Measurements from ENCODE around the gene CEP170B.

Gene CEP170B

DNA sequence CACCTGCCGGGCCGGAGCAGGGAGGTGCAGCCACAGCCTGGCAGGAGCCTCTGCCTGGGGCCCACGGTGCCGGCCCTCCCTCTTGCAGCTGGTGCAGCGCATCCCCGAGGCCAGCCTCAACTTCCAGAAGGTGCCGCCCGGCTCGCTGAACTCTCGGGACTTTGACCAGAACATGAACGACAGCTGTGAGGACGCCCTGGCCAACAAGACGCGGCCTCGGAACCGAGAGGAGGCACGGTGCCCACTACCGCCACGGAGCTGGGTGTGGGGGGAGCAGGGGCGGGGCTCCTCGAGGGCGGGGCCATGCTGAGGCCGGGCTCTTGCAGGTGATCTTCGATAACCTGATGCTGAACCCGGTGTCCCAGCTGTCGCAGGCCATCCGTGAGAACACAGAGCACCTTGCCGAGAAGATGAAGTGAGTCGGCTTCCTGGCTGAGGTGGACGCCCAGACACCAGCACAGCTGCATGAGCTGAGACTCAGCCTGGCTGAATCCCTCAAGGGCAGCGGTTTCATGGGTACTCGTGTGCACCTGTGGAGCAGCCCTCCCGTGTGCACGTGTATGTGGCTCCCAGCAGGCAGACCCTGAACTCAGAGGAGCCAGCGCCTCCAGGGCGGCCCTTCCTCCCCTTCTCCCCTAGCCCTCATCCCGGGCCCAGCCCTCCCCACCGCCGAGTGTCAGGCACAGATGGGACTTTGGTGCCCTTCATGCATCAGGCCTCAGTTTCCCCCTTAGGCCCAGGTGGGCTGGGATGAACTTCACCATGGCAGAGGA, 28.6 kb downstream of the CEP170B start:
- Histone ChIP-seq H3K4me2 (ENCODE audit: low read depth, low read length, poor library complexity, severe bottlenecking) (no peak overlapping the region), H3F3A (ENCODE audit: low read depth) (no peaks in the 10 kb centered on the region), H3K9me2 (replicated peaks; ENCODE audit: low read depth, low read length) (no peaks in the 10 kb centered on the region), H2AFZ (ENCODE audit: low read length) (no peak overlapping the region), H3K36me3 (ENCODE audit: insufficient read depth, low read length) (no peaks in the 10 kb centered on the region), H3K4me3 (ENCODE audit: low read length, poor library complexity, severe bottlenecking) (no peak overlapping the region), H4K20me1 (ENCODE audit: insufficient read depth, low read length, poor library complexity, severe bottlenecking) (no peaks in the 10 kb centered on the region), H3K27me3 (ENCODE audit: insufficient read depth, low read length, poor library complexity, severe bottlenecking) (no peaks in the 10 kb centered on the region), H3K9me3 (ENCODE audit: insufficient read depth, low read depth, low read length) (no peaks in the 10 kb centered on the region), H3K4me1 (ENCODE audit: insufficient read depth, low read length, poor library complexity, severe bottlenecking) (no peaks in the 10 kb centered on the region), H3K79me2 (ENCODE audit: insufficient read depth, low read length) (no peaks in the 10 kb centered on the region), H3K9ac (ENCODE audit: low read depth, low read length, poor library complexity, severe bottlenecking) (no peak overlapping the region)
- no peak for TF ChIP-seq CTCF (conservative IDR thresholded peaks at IDR 0.05; ENCODE audit: low read length)

- no peak overlapping the region for H3K4me3 ChIP-seq (ENCODE audit: low read length, poor library complexity, severe bottlenecking)
- H3K4me1 ChIP-seq (ENCODE audit: insufficient read depth, low read length, poor library complexity, severe bottlenecking), result no peaks in the 10 kb centered on the region
- no peaks in the 10 kb centered on the region for H3K27me3 ChIP-seq (ENCODE audit: insufficient read depth, low read length, poor library complexity, severe bottlenecking)
- no peaks in the 10 kb centered on the region for H3K79me2 ChIP-seq (ENCODE audit: insufficient read depth, low read length)
- TF ChIP-seq CTCF (conservative IDR thresholded peaks at IDR 0.05; ENCODE audit: low read length), result no peak
- TF ChIP-seq EZH2phosphoT487 (IDR thresholded peaks at IDR 0.05; ENCODE audit: borderline replicate concordance), result no peak
- H3K36me3 ChIP-seq (ENCODE audit: insufficient read depth, low read length), result no peaks in the 10 kb centered on the region
- no peaks in the 10 kb centered on the region for H3K9me2 ChIP-seq (replicated peaks; ENCODE audit: low read depth, low read length)
- H4K20me1 ChIP-seq (ENCODE audit: insufficient read depth, low read length, poor library complexity, severe bottlenecking), result no peaks in the 10 kb centered on the region
- H3K4me2 ChIP-seq (ENCODE audit: low read depth, low read length, poor library complexity, severe bottlenecking), result no peak overlapping the region
- H2AFZ ChIP-seq (ENCODE audit: low read length), result no peak overlapping the region
- H3F3A ChIP-seq (ENCODE audit: low read depth), result no peaks in the 10 kb centered on the region
- H3K9me3 ChIP-seq (ENCODE audit: insufficient read depth, low read depth, low read length), result no peaks in the 10 kb centered on the region
- no peak overlapping the region for H3K9ac ChIP-seq (ENCODE audit: low read depth, low read length, poor library complexity, severe bottlenecking)
Measured at GRCh38 chr14:104894331-104895206, 29.5 kb downstream of the CEP170B start.

DNA sequence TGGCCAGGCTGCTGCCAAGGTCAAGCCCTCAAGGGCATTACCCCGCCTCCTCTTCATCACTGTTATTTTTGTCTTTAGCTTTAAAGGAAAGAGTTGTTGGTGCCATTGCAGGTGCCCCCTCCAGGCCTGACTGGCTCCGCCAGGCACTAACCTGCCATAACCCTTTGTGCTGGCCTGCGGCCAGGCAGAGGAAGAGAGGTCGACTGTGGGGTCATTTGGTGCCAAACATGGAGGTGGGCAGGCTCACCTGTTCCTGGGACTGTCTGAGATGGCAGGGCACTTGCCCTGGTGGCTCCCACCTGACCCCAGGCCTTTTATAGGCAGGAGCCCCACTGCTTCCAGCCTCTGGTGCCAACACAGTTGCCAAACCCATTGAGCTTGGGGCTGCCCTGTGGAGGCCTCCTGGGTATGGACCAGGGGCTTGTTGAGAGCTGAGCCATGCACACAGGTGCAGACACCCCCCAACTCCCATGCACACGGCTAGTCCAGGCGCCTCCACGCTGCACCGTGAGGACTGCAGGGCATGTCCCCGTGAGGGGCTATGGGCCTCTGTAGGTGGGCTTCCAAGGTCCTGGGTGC, 30.2 kb downstream of the CEP170B start:
- H3K4me2 ChIP-seq (ENCODE audit: low read depth, low read length, poor library complexity, severe bottlenecking), result no peak overlapping the region
- TF ChIP-seq CTCF (conservative IDR thresholded peaks at IDR 0.05; ENCODE audit: low read length), result no peak
- no peak for TF ChIP-seq EZH2phosphoT487 (IDR thresholded peaks at IDR 0.05; ENCODE audit: borderline replicate concordance)
- no peaks in the 10 kb centered on the region for H4K20me1 ChIP-seq (ENCODE audit: insufficient read depth, low read length, poor library complexity, severe bottlenecking)
- no peaks in the 10 kb centered on the region for H3K4me1 ChIP-seq (ENCODE audit: insufficient read depth, low read length, poor library complexity, severe bottlenecking)
- no peaks in the 10 kb centered on the region for H3K27me3 ChIP-seq (ENCODE audit: insufficient read depth, low read length, poor library complexity, severe bottlenecking)
- no peak overlapping the region for H3K9ac ChIP-seq (ENCODE audit: low read depth, low read length, poor library complexity, severe bottlenecking)
- no peak overlapping the region for H3K4me3 ChIP-seq (ENCODE audit: low read length, poor library complexity, severe bottlenecking)
- no peaks in the 10 kb centered on the region for H3K9me2 ChIP-seq (replicated peaks; ENCODE audit: low read depth, low read length)
- H3K9me3 ChIP-seq (ENCODE audit: insufficient read depth, low read depth, low read length), result no peaks in the 10 kb centered on the region
- H3K79me2 ChIP-seq (ENCODE audit: insufficient read depth, low read length), result no peaks in the 10 kb centered on the region
- H3F3A ChIP-seq (ENCODE audit: low read depth), result no peaks in the 10 kb centered on the region
- no peaks in the 10 kb centered on the region for H3K36me3 ChIP-seq (ENCODE audit: insufficient read depth, low read length)
- H2AFZ ChIP-seq (ENCODE audit: low read length), result no peak overlapping the region

Measured in Loucy (cell line).